HEK293 (cell line): ENCODE data around the gene BTF3.

Experiments
- CTCF ChIA-PET: fragments of 350-600 bp; formaldehyde crosslinking; extraction: SDS; loops from one replicate; lab custom pipeline; 2021; ENCODE audit warnings: antibody characterized with exemption; lab: Yijun Ruan, JAX
- POLR2A ChIA-PET: fragments of 300-600 bp; formaldehyde crosslinking; extraction: SDS; loops from one replicate; lab custom pipeline; 2020; ENCODE audit warnings: antibody characterized with exemption, inconsistent platforms; lab: Yijun Ruan, JAX
- H3K27ac ChIP-seq: fragments of 200-500 bp; sonication (Bioruptor generic); 2 replicates; pipeline ENCODE4 v1.5.1; 2014; ENCODE audit warnings: low read depth, low read length, control low read depth, inconsistent platforms; ENCODE audit errors: extremely low read depth
- H3K36me3 ChIP-seq, 2 experiments: fragments of 200-500 bp in 1 of 2; sonication (Bioruptor generic) in 1 of 2; 1 replicate in 1 of 2; 2 replicates in 1 of 2; pipeline ENCODE4 v1.5.1; 2014 to 2017; ENCODE audit warnings: inconsistent platforms in 2 of 2, low read length in 2 of 2; ENCODE audit not compliant: control insufficient read depth in 2 of 2, insufficient read depth in 1 of 2
- H3K4me1 ChIP-seq: fragments of 200-500 bp; sonication (Bioruptor generic); 2 replicates; pipeline ENCODE4 v1.5.1; 2014; ENCODE audit warnings: mild to moderate bottlenecking, low read length, inconsistent platforms; ENCODE audit not compliant: control insufficient read depth, insufficient read depth
- H3K4me3 ChIP-seq: 2 replicates; pipeline ENCODE4 v1.5.1; 2011; ENCODE audit warnings: low read depth, mild to moderate bottlenecking, control low read depth, low read length, moderate library complexity
- H3K9me3 ChIP-seq: fragments of 200-500 bp; sonication (Bioruptor generic); 2 replicates; pipeline ENCODE4 v1.5.1; 2014; ENCODE audit warnings: low read depth, low read length, inconsistent platforms; ENCODE audit not compliant: control insufficient read depth, insufficient read depth
- GLI2 ChIP-seq: fragments of 450-650 bp; formaldehyde crosslinking; IDR thresholded peaks from 2 replicates; pipeline ENCODE4; 2017; ENCODE audit warnings: missing biosample characterization, missing genetic modification characterization, low read depth, borderline replicate concordance
- GLIS2 ChIP-seq: fragments of 450-650 bp; formaldehyde crosslinking; IDR thresholded peaks from 2 replicates; pipeline ENCODE4 v1.5.1; 2016; ENCODE audit warnings: missing biosample characterization, missing genetic modification characterization
- KLF1 ChIP-seq: fragments of 450-650 bp; formaldehyde crosslinking; IDR thresholded peaks from 2 replicates; pipeline ENCODE4 v1.5.1; 2016; ENCODE audit warnings: missing biosample characterization, missing genetic modification characterization
- KLF7 ChIP-seq: fragments of 450-650 bp; formaldehyde crosslinking; IDR thresholded peaks from 2 replicates; pipeline ENCODE4 v1.5.1; 2016; ENCODE audit warnings: missing biosample characterization, missing genetic modification characterization, borderline replicate concordance
- PRDM1 ChIP-seq: fragments of 450-650 bp; formaldehyde crosslinking; IDR thresholded peaks from 2 replicates; pipeline ENCODE4; 2016; ENCODE audit warnings: missing biosample characterization, missing genetic modification characterization
- SP7 ChIP-seq: fragments of 450-650 bp; formaldehyde crosslinking; IDR thresholded peaks from 2 replicates; pipeline ENCODE4 v1.5.1; 2016; ENCODE audit warnings: missing biosample characterization, missing genetic modification characterization
- ZBTB20 ChIP-seq: fragments of 450-650 bp; formaldehyde crosslinking; IDR thresholded peaks from 2 replicates; pipeline ENCODE4 v1.5.1; 2016; ENCODE audit warnings: missing biosample characterization, missing genetic modification characterization
- ZNF140 ChIP-seq: fragments of 450-650 bp; formaldehyde crosslinking; IDR thresholded peaks from 2 replicates; pipeline ENCODE4 v1.5.1; 2016; ENCODE audit warnings: missing biosample characterization, missing genetic modification characterization
- ZNF2 ChIP-seq: fragments of 450-650 bp; formaldehyde crosslinking; IDR thresholded peaks from 2 replicates; pipeline ENCODE4 v1.5.1; 2016; ENCODE audit warnings: missing biosample characterization, missing genetic modification characterization
- ZNF239 ChIP-seq: fragments of 450-650 bp; formaldehyde crosslinking; IDR thresholded peaks from 2 replicates; pipeline ENCODE4 v1.5.1; 2016; ENCODE audit warnings: missing biosample characterization, missing genetic modification characterization
- ZNF391 ChIP-seq: fragments of 450-650 bp; formaldehyde crosslinking; IDR thresholded peaks from 2 replicates; pipeline ENCODE4 v1.5.1; 2016; ENCODE audit warnings: low read depth, missing biosample characterization, missing genetic modification characterization, borderline replicate concordance
- ZNF514 ChIP-seq: fragments of 450-650 bp; formaldehyde crosslinking; IDR thresholded peaks from 2 replicates; pipeline ENCODE4 v1.5.1; 2016; ENCODE audit warnings: missing biosample characterization, missing genetic modification characterization
- ZNF521 ChIP-seq: fragments of 450-650 bp; formaldehyde crosslinking; IDR thresholded peaks from 2 replicates; pipeline ENCODE4 v1.5.1; 2017; ENCODE audit warnings: missing biosample characterization, mild to moderate bottlenecking, missing genetic modification characterization
- ZNF530 ChIP-seq: fragments of 450-650 bp; formaldehyde crosslinking; IDR thresholded peaks from 2 replicates; pipeline ENCODE4 v1.5.1; 2016; ENCODE audit warnings: low read depth, missing biosample characterization, missing genetic modification characterization
- ZNF549 ChIP-seq: fragments of 450-650 bp; IDR thresholded peaks from 2 replicates; pipeline ENCODE4 v1.5.1; 2018; ENCODE audit warnings: missing biosample characterization, missing genetic modification characterization, mild to moderate bottlenecking, inconsistent platforms, moderate library complexity
- ZNF76 ChIP-seq: fragments of 450-650 bp; formaldehyde crosslinking; IDR thresholded peaks from 2 replicates; pipeline ENCODE4; 2016; ENCODE audit warnings: low read depth, missing biosample characterization, missing genetic modification characterization, borderline replicate concordance
- ZSCAN23 ChIP-seq: fragments of 450-650 bp; formaldehyde crosslinking; IDR thresholded peaks from 2 replicates; pipeline ENCODE4 v1.5.1; 2016; ENCODE audit warnings: missing biosample characterization, missing genetic modification characterization
- ZXDB ChIP-seq: fragments of 450-650 bp; formaldehyde crosslinking; IDR thresholded peaks from 2 replicates; pipeline ENCODE4 v1.5.1; 2016; ENCODE audit warnings: missing biosample characterization, missing genetic modification characterization
- TF ChIP-seq, protein P1 (sequence below): fragments of 450-650 bp; formaldehyde crosslinking; IDR thresholded peaks from 2 replicates; pipeline ENCODE4 v1.5.1; 2017; ENCODE audit warnings: missing biosample characterization, missing genetic modification characterization
- TF ChIP-seq, protein P2 (sequence below): fragments of 450-650 bp; formaldehyde crosslinking; IDR thresholded peaks from 2 replicates; pipeline ENCODE4 v1.5.1; 2016; ENCODE audit warnings: missing biosample characterization, missing genetic modification characterization
- TF ChIP-seq, protein P3 (sequence below): fragments of 450-650 bp; IDR thresholded peaks from 2 replicates; pipeline ENCODE4 v1.5.1; 2018; ENCODE audit warnings: missing biosample characterization, mild to moderate bottlenecking, missing genetic modification characterization
- TF ChIP-seq, protein P4 (sequence below): fragments of 450-650 bp; formaldehyde crosslinking; IDR thresholded peaks from 2 replicates; pipeline ENCODE4 v1.5.1; 2016; ENCODE audit warnings: missing biosample characterization, missing genetic modification characterization

The BTF3 gene

DNA sequence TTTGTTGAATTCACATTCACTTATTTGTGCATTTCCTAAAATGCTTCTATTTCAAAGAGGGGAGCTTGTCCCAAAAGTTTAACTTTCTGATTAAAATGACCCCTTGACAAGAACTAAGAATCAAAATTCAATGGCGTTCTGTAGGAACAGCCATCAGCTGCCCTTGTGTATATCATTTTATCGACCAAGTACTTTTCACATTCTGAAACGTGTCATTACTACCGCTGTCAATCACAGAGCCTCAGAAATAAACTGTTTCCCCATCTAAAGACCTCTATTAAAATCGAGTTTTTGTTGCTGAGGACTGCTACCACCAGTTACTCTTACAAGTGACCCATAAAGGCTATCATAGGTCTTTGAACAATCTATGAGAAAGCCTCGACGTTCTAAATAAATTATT, 48.1 kb upstream of the BTF3 start:
- Histone ChIP-seq H3K4me3 (no peak overlapping the region), H3K9me3 (no peaks in the 10 kb centered on the region), H3K4me1 (no peaks in the 10 kb centered on the region)
- POLR2A ChIA-PET: no interaction called here
- TF ChIP-seq, protein P1, sequence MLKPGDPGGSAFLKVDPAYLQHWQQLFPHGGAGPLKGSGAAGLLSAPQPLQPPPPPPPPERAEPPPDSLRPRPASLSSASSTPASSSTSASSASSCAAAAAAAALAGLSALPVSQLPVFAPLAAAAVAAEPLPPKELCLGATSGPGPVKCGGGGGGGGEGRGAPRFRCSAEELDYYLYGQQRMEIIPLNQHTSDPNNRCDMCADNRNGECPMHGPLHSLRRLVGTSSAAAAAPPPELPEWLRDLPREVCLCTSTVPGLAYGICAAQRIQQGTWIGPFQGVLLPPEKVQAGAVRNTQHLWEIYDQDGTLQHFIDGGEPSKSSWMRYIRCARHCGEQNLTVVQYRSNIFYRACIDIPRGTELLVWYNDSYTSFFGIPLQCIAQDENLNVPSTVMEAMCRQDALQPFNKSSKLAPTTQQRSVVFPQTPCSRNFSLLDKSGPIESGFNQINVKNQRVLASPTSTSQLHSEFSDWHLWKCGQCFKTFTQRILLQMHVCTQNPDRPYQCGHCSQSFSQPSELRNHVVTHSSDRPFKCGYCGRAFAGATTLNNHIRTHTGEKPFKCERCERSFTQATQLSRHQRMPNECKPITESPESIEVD (tag by site-specific recombination): 0 out of 2 replicates have a peak, but pooled peaks have one; percentile 22
- no peak for TF ChIP-seq KLF7 (tag by site-specific recombination)
- TF ChIP-seq, all 188 proteins: peak for 1
- H3K27ac ChIP-seq: no peak overlapping the region
- CTCF ChIA-PET: interaction anchor here (0.8 to 5.1 kb wide), 6 partner anchors 9 to 366 kb away, joined by 3 to 56 read pairs (median 4); no protein-coding TSS in a partner anchor
- H3K36me3 ChIP-seq: no peaks in the 10 kb centered on the region

DNA sequence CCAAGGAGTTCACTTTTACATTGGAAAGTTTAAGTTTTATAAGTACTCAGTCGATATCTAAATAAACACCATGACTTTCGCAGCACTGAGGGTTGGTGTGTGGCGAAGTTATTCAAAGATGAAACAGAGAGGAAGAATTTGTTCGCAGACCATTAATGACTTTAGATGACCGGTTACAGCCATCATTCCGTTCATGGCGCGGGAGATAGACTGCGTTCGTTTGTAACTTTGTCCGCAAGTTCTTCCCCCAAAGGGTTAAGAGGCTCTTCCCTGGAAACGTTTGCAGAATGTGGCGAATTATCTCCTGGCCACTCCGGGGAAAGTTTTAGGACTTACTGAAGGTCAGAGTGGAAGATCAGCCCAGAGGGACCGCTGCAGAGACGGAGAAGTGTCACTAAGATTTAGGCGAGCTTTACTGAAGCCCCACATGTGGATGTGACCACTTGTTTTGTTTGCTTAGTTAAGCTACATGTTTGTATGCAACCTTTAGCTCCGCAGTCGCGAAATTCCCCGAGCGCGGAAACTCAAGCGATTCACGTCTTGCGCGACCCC, 47.5 kb upstream of the BTF3 start:
- H3K27ac ChIP-seq: peak overlapping the region; percentile 39; the same call in 1 of the 2 replicates
- ChIA-PET CTCF (interaction anchor here (0.6 to 5.1 kb wide), 35 partner anchors 9 to 529 kb away, joined by 3 to 56 read pairs (median 4); no protein-coding TSS in a partner anchor), POLR2A (no interaction called here)
- H3K9me3 ChIP-seq: no peaks in the 10 kb centered on the region
- no peaks in the 10 kb centered on the region for H3K36me3 ChIP-seq
- no peaks in the 10 kb centered on the region for H3K4me1 ChIP-seq
- TF ChIP-seq PRDM1 (tag by site-specific recombination) (peak; percentile 47; the same call in 1 of the 2 replicates), KLF1 (no peak)
- peak overlapping the region; percentile 43 for H3K4me3 ChIP-seq

DNA sequence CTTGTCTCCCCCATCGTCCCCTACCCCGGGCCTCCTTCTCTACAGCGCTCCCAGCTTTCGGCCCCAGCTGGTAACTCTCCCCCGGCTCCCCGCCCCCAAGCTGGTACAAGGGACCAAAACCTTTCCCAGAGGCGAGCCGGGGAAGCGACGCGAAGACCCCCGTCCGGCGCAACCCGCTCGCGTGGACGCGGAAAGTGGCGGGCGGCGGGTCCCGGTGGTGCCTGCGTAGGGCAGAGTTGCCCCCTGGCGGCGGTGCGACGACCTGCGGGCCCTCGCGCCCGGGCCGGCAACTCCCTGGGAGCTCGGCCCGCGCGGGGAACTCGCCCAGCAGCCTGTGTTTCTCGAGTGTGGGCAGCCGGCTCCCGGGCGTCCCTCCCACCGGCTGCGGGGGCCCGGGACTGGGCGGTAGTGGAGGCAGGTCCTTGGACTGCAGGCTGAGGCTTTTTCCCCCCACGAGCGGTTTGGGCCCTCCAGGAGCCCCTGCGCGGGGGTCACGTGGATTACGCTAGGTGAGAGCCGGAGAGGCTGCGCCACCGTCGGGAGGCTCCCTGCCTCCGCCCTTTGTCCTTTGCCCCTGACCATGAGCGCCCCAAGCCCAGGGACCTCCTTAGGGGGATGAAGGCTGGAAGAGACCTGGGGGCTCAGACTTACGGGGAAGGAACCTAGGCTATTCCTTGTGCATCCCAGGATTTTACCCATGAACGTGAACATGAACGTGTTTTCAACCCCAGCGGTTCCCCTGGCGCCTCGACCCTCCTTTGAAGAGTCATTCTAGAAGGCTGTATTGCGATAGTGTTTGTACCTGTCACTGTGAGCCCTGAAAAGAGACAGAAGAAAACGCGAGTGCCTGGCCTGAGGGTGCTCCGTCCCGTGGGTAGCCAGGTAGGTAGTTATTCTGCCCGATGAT, 46.8 kb upstream of the BTF3 start:
- Histone ChIP-seq H3K9me3 (no peaks in the 10 kb centered on the region), H3K27ac (peak overlapping the region; percentile 39; the same call in 1 of the 2 replicates), H3K36me3 (no peaks in the 10 kb centered on the region), H3K4me1 (no peaks in the 10 kb centered on the region), H3K4me3 (peak overlapping the region; percentile 43)
- POLR2A ChIA-PET: no interaction called here
- CTCF ChIA-PET: interaction anchor here (0.6 to 5.1 kb wide), 40 partner anchors 9 to 530 kb away, joined by 3 to 56 read pairs (median 4); no protein-coding TSS in a partner anchor
- TF ChIP-seq ZNF140 (tag by site-specific recombination) (no peak), ZNF514 (tag by site-specific recombination) (no peak), ZNF549 (tag by site-specific recombination) (no peak), ZXDB (peak; percentile 48; the same call in 1 of the 2 replicates), ZNF2 (tag by site-specific recombination) (peak; percentile 87), ZNF76 (peak; percentile 36; the same call in 1 of the 2 replicates), GLI2 (no peak), ZSCAN23 (tag by site-specific recombination) (no peak), ZNF391 (peak; percentile 60; the same call in 1 of the 2 replicates), GLIS2 (tag by site-specific recombination) (peak; percentile 73), ZNF530 (tag by site-specific recombination) (no peak), SP7 (tag by site-specific recombination) (peak; percentile 29; the same call in 1 of the 2 replicates), ZNF239 (tag by site-specific recombination) (no peak), ZBTB20 (peak; percentile 87), ZNF521 (no peak)
- TF ChIP-seq, protein P2, sequence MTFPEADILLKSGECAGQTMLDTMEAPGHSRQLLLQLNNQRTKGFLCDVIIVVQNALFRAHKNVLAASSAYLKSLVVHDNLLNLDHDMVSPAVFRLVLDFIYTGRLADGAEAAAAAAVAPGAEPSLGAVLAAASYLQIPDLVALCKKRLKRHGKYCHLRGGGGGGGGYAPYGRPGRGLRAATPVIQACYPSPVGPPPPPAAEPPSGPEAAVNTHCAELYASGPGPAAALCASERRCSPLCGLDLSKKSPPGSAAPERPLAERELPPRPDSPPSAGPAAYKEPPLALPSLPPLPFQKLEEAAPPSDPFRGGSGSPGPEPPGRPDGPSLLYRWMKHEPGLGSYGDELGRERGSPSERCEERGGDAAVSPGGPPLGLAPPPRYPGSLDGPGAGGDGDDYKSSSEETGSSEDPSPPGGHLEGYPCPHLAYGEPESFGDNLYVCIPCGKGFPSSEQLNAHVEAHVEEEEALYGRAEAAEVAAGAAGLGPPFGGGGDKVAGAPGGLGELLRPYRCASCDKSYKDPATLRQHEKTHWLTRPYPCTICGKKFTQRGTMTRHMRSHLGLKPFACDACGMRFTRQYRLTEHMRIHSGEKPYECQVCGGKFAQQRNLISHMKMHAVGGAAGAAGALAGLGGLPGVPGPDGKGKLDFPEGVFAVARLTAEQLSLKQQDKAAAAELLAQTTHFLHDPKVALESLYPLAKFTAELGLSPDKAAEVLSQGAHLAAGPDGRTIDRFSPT (tag by site-specific recombination): peak; percentile 50; the same call in 1 of the 2 replicates
- TF ChIP-seq, protein P3, sequence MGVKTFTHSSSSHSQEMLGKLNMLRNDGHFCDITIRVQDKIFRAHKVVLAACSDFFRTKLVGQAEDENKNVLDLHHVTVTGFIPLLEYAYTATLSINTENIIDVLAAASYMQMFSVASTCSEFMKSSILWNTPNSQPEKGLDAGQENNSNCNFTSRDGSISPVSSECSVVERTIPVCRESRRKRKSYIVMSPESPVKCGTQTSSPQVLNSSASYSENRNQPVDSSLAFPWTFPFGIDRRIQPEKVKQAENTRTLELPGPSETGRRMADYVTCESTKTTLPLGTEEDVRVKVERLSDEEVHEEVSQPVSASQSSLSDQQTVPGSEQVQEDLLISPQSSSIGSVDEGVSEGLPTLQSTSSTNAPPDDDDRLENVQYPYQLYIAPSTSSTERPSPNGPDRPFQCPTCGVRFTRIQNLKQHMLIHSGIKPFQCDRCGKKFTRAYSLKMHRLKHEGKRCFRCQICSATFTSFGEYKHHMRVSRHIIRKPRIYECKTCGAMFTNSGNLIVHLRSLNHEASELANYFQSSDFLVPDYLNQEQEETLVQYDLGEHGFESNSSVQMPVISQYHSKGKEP: no peak
- TF ChIP-seq, protein P4, sequence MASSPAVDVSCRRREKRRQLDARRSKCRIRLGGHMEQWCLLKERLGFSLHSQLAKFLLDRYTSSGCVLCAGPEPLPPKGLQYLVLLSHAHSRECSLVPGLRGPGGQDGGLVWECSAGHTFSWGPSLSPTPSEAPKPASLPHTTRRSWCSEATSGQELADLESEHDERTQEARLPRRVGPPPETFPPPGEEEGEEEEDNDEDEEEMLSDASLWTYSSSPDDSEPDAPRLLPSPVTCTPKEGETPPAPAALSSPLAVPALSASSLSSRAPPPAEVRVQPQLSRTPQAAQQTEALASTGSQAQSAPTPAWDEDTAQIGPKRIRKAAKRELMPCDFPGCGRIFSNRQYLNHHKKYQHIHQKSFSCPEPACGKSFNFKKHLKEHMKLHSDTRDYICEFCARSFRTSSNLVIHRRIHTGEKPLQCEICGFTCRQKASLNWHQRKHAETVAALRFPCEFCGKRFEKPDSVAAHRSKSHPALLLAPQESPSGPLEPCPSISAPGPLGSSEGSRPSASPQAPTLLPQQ (tag by site-specific recombination): peak; percentile 64; the same call in 1 of the 2 replicates
